ENCODE data around the gene MTFMT.

DNA sequence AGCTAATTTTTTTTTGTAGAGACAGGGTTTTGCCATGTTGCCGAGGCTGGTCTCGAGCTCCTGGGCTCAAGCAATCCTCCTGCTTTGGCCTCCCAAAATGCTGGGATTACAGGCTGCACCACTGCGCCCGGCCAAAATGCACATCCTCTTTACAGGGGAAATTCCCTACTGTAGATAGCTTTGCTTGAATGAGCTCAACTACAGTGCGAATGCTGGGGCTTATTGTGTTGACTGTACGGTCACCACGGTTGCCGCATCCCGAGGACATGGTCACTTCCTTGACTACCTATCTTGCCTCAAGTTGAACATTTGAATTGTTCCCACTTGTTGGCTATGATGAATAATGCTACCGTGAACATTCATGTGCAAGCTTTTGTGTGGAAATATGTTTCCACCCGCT is 5.3 kb upstream of the MTFMT start:
- TF ChIP-seq, protein P1, sequence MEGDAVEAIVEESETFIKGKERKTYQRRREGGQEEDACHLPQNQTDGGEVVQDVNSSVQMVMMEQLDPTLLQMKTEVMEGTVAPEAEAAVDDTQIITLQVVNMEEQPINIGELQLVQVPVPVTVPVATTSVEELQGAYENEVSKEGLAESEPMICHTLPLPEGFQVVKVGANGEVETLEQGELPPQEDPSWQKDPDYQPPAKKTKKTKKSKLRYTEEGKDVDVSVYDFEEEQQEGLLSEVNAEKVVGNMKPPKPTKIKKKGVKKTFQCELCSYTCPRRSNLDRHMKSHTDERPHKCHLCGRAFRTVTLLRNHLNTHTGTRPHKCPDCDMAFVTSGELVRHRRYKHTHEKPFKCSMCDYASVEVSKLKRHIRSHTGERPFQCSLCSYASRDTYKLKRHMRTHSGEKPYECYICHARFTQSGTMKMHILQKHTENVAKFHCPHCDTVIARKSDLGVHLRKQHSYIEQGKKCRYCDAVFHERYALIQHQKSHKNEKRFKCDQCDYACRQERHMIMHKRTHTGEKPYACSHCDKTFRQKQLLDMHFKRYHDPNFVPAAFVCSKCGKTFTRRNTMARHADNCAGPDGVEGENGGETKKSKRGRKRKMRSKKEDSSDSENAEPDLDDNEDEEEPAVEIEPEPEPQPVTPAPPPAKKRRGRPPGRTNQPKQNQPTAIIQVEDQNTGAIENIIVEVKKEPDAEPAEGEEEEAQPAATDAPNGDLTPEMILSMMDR (IDR thresholded peaks at IDR 0.05): no peak
- no peak for TF ChIP-seq POLR2A (IDR thresholded peaks at IDR 0.05)
